ENCODE results near the gene KIF17.
A peak's percentile ranks its signal among the peaks of the same experiment; 100 is the strongest.
"Not testable (repeated sequence)": the region's sequence is repeated elsewhere in the genome, so short reads cannot be mapped to it uniquely, and the experiment has no call there.

Gene KIF17

GRCh38 chr1:20719871-20720620, 2.2 kb upstream of the KIF17 start:
- H3K4me3 ChIP-seq (replicated peaks in 1 of 2; ENCODE audit: low read depth in 2 of 2, low read length in 2 of 2) = no peak overlapping the region
- DNase-seq (ENCODE audit: low read depth in 2 of 2) = no peak
- TF ChIP-seq CTCF (IDR thresholded peaks at IDR 0.05; ENCODE audit: low read depth, low read length) = no peak

GRCh38 chr1:20719261-20719660, 1.5 kb upstream of the KIF17 start:
- H3K4me3 ChIP-seq (replicated peaks in 1 of 2; ENCODE audit: low read depth in 2 of 2, low read length in 2 of 2) = no peak overlapping the region
- no peak for DNase-seq (ENCODE audit: low read depth in 2 of 2)
- TF ChIP-seq CTCF (IDR thresholded peaks at IDR 0.05; ENCODE audit: low read depth, low read length) = no peak

GRCh38 chr1:20718343-20718882, 606 bp upstream of the KIF17 start:
- peak overlapping the region; percentile 29 to 52 for H3K4me3 ChIP-seq (replicated peaks in 1 of 2; ENCODE audit: low read depth in 2 of 2, low read length in 2 of 2)
- not testable (repeated sequence) for DNase-seq (ENCODE audit: low read depth in 2 of 2)

GRCh38 chr1:20716232-20716631, 1.6 kb downstream of the KIF17 start:
- no peak for TF ChIP-seq CTCF (IDR thresholded peaks at IDR 0.05; ENCODE audit: low read depth, low read length)
- no peak for DNase-seq (ENCODE audit: low read depth in 2 of 2)
- no peak overlapping the region for H3K4me3 ChIP-seq (replicated peaks in 1 of 2; ENCODE audit: low read depth in 2 of 2, low read length in 2 of 2)

GRCh38 chr1:20715406-20715805, 2.4 kb downstream of the KIF17 start:
- no peak overlapping the region for H3K4me3 ChIP-seq (replicated peaks in 1 of 2; ENCODE audit: low read depth in 2 of 2, low read length in 2 of 2)
- no peak for DNase-seq (ENCODE audit: low read depth in 2 of 2)
- TF ChIP-seq CTCF (IDR thresholded peaks at IDR 0.05; ENCODE audit: low read depth, low read length) = no peak

- H3K4me3 ChIP-seq (replicated peaks in 1 of 2; ENCODE audit: low read depth in 2 of 2, low read length in 2 of 2) = no peak overlapping the region
- DNase-seq (ENCODE audit: low read depth in 2 of 2) = no peak
- TF ChIP-seq CTCF (IDR thresholded peaks at IDR 0.05; ENCODE audit: low read depth, low read length) = no peak
Measured at GRCh38 chr1:20713440-20713839, 4.4 kb downstream of the KIF17 start.

GRCh38 chr1:20712215-20712577, 5.6 kb downstream of the KIF17 start:
- no peak for TF ChIP-seq CTCF (IDR thresholded peaks at IDR 0.05; ENCODE audit: low read depth, low read length)
- no peak for DNase-seq (ENCODE audit: low read depth in 2 of 2)
- no peak overlapping the region for H3K4me3 ChIP-seq (replicated peaks in 1 of 2; ENCODE audit: low read depth in 2 of 2, low read length in 2 of 2)
